Peyer's patch (tissue), 4 donors: ENCODE data around the gene FGR.

Source experiments
- CTCF ChIP-seq, 6 experiments: fragments of 450-650 bp in 4 of 6; fragments of 200-600 bp in 2 of 6; sonication (generic) in 1 of 6; IDR thresholded peaks; one replicate each; pipeline ENCODE4 v1.5.1; 2017 to 2019; ENCODE audit warnings: antibody characterized with exemption in 6 of 6, mild to moderate bottlenecking in 3 of 6, moderate library complexity in 1 of 6
- POLR2A ChIP-seq, 2 donors: fragments of 450-650 bp; IDR thresholded peaks; one replicate each; pipeline ENCODE4 v1.5.1; 2017; ENCODE audit warnings: antibody characterized with exemption in 2 of 2, mild to moderate bottlenecking in 2 of 2, moderate library complexity in 2 of 2

DNA sequence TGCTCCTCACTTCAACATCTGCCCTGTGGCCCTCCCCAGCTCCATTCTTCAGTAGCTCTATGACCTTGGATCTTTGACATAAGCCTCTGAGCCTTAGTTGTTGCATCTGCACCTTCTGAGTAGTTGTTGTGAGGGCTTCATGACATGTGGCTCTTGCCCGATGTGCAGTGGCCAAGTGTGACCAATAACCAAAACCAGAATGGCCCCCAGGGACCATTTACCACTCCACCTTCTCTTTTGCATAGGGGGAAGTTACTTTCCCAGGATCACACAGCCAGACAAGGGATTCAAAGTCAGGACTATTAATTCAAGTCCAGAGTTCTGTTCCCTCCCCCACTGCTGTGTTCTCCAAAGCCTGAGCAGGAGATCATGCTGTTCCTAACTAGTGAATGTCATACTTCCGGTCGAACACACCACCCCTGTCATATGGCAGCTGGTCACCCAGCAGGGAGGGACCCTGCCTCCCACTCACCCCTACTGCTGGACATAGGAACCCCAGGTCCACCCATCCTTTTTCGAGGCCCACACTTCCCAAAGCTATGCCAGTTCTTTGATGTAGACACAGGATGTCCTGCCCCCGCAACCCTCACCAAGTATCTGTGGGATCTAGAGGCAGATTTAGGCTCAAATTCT lies 4.0 kb downstream of the FGR start:
- no peak for TF ChIP-seq CTCF (IDR thresholded peaks at IDR 0.05)
- no peak for TF ChIP-seq POLR2A (IDR thresholded peaks at IDR 0.05)
